Ramos (cell line): ENCODE data around the gene CCR9.

Source experiments
- in situ Hi-C: fragments of 300-500 bp; cut with MboI; formaldehyde crosslinking; loops from one replicate; pipeline ENCODE4 v1.14.3; 2022; ENCODE audit warnings: low sequenced_read_pairs; ENCODE audit not compliant: unreplicated experiment

The CCR9 gene

GRCh38 chr3:45871780-45872179, 14.6 kb upstream of the CCR9 start:
- in situ Hi-C loops, result no loop called here

DNA sequence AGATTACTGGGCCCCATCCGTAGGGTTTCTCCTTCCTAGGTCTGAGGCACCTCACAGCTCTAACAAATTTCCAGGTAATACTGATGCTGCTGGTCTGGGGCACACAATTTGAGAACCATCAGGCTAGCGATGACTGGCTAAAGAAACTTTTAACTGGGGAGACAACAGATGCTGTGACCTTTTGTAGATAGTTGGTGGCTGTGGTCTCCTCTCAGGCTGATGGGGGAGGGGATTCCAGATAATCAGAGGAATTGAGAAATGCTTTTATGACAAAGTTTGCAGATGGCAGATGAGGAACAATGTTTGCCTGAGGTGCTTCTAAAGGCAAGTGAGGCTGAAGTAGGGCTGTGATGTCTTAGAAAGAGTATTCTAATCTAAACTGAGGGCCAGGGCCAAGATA, 13.8 kb upstream of the CCR9 start:
- in situ Hi-C loops, result no loop called here

- in situ Hi-C loops, result no loop called here
Observed at GRCh38 chr3:45873036-45873435, 13.3 kb upstream of the CCR9 start.

GRCh38 chr3:45873638-45874037, 12.7 kb upstream of the CCR9 start:
- in situ Hi-C loops, result no loop called here

- in situ Hi-C loops, result no loop called here
Observed at GRCh38 chr3:45874677-45875346, 11.5 kb upstream of the CCR9 start.

GRCh38 chr3:45878124-45878523, 8.2 kb upstream of the CCR9 start:
- in situ Hi-C loops, result no loop called here

DNA sequence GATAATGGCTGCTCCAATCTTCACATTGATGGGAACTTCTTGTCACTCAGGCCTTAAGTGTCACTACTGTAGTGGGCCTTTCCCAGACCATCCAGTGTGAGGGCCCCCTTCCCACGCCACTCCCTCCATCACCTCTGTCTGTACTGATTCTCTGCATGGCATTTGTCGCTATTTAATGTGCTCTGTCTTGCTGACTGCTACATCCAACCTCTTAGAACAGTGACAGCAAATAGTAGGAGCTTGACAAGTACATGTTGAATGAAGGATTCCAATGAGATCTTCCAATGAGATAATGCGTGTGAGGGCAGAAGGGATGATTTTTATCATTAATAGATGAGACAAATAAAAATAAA, 5.6 kb upstream of the CCR9 start:
- in situ Hi-C loops, result no loop called here

DNA sequence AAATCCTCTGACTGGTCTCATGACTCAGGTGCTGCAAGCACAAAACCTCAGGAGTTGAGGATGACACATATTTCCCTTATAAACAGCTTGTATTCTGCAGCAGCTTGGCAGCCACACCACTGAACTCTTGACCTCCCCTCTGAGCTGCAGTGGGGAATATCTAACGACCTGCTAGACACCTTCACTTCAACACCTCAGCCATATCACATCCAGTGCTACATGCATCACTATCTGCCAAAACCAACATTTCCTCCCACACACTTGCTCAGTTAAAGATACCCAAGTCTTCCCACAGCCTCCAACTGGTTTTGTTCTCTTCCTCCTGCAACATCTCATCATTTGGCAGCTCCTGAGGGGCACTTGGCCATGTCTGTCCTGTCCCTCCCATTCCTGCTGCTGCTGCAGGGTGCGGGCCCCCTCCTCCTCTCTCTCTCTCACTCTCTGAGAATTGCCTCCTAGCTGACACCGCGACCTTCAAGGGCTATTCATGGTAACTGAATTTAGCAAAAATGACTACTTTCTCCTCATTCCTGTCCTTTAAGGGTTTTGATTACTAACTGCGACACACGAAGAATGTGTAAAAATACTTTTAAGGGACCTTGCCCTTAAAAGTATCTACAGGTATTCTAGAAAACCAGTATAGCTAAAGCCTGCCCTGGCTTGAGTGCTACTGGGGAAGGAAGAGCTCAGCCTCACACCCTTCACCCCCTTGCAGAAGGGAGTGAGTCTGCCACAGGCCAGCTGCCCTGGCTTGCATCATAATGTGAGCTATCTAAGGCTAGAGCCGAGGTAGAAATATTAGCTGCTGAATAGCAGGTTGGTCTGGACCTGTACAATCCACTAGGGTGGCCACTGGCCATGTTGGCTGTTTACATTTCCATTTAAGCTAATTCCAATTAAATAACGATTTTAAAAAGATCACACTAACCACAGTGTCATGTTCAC, 5.0 kb upstream of the CCR9 start:
- in situ Hi-C loops, result no loop called here

DNA sequence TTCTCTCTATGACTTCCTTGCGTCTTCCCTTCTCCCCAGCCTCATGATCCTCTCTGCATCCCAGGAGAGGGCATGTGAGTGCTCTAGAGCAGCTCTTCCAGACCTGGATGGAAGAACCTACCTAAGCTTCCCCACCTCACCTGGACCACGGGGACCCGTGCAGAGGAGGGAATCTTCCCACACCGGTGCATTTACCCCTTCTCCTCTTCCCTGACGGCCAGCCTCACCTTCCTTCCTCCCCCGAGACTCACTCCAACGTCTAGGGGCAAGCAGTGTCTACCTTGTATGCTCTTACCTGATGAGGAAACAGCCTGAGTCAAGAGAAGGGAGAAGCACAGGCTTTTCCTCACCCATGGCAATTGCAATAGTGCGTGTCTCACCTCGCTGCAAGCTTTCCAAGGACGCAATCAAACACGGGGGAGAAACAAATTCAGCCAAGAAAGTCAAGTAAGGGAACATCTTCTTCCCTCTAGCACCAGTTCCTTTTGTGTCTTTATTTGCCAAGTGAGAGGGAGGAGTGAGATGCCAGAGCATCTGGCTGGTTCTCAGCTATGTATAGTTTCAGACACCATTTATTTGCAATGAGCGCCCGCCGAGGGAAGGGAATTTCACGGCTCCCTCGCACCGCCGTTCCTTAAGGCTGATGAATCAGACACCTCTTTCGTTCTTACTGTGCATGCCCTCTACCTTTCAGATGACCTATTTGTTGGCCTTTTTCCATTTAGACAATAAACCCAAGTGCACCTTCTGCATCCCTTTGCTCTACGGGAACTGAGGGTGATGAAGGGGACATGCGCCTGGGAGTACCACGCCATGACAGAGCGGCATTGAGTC, 1.8 kb upstream of the CCR9 start:
- in situ Hi-C loops, result no loop called here

DNA sequence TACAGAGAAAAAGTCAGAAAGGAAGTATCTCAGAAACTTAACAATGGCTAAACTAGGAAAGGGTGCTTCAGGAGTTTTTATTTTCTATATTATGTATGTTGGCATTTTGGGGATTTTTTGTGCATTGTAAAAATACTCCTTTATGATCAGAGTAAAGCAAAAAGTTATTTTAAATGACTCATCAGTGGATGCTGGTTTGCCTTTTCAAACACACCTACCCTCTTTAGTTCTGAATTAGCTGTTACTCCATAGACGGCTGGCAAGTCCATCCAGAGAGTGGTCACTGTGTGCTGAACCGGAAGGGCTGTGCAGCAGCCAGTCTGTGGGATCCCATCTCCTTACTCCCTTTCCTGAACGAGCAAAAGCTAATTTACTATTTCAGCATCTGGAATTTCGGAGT, 942 bp downstream of the CCR9 start:
- in situ Hi-C loops, result no loop called here

GRCh38 chr3:45887759-45888511, 1.6 kb downstream of the CCR9 start:
- in situ Hi-C loops, result no loop called here

- in situ Hi-C loops, result no loop called here
Observed at GRCh38 chr3:45889337-45889736, 3.0 kb downstream of the CCR9 start.

GRCh38 chr3:45890405-45890804, 4.1 kb downstream of the CCR9 start:
- in situ Hi-C loops, result no loop called here

- in situ Hi-C loops, result no loop called here
Observed at GRCh38 chr3:45892161-45892560, 5.8 kb downstream of the CCR9 start.

- in situ Hi-C loops, result no loop called here
Observed at GRCh38 chr3:45894015-45894414, 7.7 kb downstream of the CCR9 start.

- in situ Hi-C loops, result no loop called here
Observed at GRCh38 chr3:45895686-45896468, 9.5 kb downstream of the CCR9 start.

DNA sequence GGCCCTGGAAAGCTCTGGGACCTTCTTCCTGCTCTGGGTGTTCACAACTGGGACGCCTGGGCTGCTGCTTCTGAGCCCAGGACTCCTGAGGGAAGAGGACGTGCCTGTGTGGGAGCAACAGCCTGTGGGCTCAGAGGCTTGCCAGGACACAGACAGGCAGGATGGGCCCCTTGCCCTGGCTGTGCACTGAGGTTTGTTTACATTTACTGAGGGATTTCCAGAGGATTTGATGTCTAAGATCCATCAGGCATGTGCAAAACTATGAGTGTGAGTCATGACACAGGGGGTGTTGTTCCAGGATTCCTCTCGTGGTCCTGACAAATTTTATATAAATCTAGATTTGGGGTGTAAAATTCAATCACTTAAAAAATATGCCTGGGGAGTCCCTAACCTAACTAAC, 10.6 kb downstream of the CCR9 start:
- in situ Hi-C loops, result no loop called here

DNA sequence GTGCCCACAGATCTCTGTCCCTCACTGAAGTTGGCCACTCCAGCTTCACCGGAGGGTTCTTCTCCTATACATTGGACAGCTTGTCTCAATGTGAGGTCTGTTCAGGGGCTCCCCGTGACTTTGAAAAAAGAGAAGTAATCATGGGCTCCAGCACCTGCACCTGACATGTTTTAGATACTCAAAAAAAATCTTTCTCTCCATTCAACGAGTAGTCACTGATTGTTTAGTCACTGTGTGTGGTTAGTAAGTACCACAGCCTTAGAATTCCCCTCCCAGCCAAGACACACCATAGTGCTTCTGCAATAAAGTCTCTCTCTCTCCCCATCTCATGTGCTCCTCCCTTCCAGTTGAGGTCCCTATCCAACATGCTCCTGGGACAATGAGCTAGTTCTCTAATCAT, 18.6 kb downstream of the CCR9 start:
- in situ Hi-C loops, result no loop called here

GRCh38 chr3:45905755-45906154, 19.4 kb downstream of the CCR9 start:
- in situ Hi-C loops, result no loop called here
